NCI-H1048 (cell line): ENCODE data around the gene PYCR2.
"Not testable (repeated sequence)": the region's sequence is repeated elsewhere in the genome, so short reads cannot be mapped to it uniquely, and the experiment has no call there.

ENCODE experiments used
- DNase-seq: peaks from one replicate; lab custom pipeline; 2025; lab: John Stamatoyannopoulos, UW

PYCR2 gene

DNA sequence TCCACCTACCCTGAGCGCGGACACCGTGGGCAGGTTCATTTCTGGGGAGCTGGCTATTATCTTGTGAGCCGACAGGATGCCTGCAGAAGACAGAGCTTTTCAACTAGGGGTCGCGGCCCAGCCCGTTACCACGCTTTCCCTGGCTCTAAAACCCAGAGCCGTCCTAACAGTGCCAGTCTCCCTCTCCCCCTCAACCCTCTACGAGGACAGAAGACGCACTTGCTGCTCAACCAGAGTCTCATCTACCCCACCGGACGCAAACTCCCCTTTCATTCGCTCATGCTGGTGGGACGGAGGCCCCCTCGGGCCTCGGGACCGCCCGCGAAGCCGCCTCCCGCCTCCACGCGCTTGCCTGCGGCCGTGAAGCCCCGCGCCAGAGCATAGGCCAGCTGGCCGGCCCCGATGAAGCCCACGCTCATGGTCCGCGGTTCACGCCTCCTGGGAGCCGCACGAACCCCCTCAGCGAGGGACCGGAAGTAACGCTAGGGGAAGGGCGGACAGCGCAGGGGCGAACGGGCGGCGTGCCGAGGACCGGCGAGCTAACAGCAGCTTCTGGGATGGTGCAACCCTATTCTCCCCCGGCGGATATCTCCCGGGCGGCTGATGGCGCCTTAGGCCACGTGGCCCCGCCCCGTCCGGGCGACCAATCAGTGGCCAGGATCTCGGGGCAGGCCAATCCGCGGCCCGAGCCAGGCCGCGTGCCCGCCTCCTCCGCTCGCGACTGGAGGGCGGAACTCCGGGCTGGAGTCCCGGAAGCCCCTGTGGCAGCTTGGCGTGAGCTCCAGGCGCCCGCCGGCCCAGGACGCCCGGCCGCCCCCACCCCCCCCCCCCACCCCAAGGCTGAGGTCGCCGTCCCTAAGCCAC is at the start of gene PYCR2:
Gene PYCR2 (minus strand): TSS at position 559 of the 864 bp plus-strand sequence. CDS start 140 bp downstream, at position 419.
- peak; percentile 96 for DNase-seq

- DNase-seq: no peak
Observed at GRCh38 chr1:225973158-225973557, 49.1 kb upstream of the PYCR2 start.

GRCh38 chr1:225972344-225973152 is 48.5 kb upstream of the PYCR2 start:
- no peak for DNase-seq

DNA sequence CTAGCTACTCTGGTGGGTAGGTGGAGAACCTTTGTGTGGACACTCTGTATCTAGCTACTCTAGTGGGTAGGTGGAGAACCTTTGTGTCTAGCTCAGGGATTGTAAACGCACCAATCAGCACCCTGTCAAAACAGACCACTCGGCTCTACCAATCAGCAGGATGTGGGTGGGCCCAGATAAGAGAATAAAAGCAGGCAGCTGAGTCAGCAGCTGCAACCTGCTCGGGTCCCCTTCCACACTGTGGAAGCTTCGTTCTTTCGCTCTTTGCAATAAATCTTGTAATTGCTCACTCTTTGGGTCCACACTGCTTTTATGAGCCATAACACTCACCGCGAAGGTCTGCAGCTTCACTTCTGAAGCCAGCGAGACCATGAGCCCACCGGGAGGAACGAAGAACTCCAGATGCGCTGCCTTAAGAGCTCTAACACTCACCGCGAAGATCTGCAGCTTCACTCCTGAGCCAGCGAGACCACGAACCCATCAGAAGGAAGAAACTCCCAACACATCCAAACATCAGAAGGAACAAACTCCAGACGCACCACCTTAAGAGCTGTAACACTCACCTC is 46.6 kb upstream of the PYCR2 start:
- not testable (repeated sequence) for DNase-seq

DNA sequence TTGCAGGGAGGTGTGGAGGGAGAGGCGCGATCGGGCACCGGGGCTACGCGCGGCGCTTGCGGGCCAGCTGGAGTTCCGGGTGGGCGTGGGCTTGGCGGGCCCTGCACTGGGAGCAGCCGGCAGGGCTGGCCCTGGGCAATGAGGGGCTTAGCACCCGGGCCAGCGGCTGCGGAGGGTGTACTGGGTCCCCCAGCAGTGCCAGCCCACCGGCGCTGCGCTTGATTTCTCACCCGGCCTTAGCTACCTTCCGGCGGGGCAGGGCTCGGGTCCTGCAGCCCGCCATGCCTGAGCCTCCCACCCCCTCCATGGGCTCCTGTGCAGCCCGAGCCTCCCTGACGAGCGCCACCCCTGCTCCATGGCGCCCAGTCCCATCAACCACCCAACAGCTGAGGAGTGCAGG is 45.7 kb upstream of the PYCR2 start:
- not testable (repeated sequence) for DNase-seq

GRCh38 chr1:225965231-225965630 is 41.2 kb upstream of the PYCR2 start:
- no peak for DNase-seq

DNA sequence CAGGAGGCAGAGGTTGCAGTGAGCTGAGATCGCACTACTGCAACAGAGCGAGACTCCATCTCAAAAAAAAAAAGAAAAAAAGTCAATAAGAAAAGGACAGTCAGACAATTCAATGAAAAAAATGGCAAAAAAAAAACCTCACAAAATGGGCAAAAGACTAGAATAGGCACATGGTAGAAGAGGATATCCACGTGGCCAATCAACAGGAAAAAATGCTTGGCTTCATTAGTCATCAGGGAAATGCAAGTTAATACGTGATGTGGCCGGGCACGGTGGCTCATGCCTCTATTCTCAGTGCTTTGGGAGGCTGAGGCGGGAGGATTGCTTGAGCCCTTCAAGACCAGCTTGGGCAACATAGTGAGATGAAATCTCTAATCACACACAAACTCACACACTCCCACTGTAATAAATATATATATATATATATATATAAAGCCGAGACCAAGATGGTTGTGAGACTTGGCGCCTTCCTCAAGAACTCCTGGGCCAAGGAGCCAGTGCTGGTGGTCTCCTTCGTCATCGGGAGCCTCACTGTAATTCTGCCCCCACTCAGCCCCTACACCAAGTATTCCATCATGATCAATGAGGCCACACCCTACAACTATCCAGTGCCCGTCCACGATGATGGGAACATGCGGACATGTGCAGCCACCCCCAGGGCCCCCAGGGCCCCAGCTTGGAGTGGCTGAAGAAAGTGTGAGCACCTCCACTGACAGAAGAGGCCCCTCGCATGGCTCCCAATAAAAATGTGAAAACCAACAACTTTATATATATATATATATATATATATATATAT is 39.9 kb upstream of the PYCR2 start:
- DNase-seq: no peak

DNA sequence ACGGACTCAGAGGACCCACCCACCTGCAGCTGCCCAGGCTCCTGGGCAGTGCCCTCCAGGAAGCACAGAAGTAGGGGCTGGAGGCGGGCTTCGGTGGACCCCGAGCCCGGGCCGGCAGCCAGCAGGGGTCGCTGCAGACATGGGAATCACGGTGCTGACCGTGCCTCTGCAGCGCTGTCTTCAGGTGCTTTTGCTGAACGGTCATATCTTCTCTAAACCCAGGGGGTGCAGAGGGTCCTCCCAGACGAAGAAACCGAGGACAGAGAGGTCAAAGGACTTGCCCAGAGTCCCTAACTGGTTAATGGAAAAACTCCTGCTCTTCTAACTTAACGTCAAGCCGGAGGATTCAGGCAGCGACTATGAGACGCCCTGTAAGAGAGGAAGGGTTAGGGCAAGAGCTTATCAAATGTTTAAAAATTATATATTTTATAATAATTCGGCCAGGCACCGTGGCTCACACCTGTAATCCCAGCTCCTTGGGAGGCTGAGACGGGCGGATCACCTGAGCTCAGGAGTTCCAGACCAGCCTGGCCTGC is 38.5 kb upstream of the PYCR2 start:
- DNase-seq: no peak

DNA sequence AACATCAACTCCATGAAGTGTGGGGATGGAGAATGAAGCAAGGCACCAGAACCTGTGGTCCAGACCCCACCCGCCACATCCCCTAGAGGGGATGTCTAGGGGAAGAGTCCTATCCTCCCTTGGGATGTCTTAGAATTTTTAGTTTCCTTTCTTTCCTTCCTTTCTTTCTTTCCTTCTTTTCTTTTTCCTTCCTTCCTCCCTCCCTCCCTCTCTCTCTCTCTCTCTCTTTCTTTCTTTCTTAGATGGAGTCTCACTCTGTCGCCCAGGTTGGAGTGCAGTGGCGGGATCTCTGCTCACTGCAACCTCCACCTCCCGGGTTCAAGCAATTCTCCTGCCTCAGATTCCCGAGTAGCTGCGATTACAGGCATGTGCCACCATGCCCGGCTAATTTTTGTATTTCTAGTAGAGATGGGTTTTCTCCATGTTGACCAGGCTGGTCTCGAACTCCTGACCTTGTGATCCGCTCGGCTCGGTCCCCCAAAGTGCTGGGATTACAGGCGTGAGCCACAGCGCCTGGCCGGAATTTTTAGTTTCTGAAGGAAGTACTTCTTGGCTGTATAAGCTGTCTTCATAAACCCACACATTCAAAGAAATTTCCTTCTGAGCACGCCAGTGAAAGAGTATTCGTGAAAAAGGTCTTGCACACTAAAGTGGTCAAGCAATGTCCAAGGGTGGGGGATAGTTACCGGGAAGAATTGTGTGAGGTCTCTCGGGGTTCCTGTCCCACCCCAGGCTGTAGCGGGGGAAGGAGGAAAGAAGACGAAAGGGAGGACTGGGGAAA is 37.8 kb upstream of the PYCR2 start:
- DNase-seq: no peak

GRCh38 chr1:225958041-225958440 is 34.0 kb upstream of the PYCR2 start:
- DNase-seq: no peak

- no peak for DNase-seq
Observed at GRCh38 chr1:225954753-225955152, 30.7 kb upstream of the PYCR2 start.

GRCh38 chr1:225953315-225953714 is 29.3 kb upstream of the PYCR2 start:
- no peak for DNase-seq

DNA sequence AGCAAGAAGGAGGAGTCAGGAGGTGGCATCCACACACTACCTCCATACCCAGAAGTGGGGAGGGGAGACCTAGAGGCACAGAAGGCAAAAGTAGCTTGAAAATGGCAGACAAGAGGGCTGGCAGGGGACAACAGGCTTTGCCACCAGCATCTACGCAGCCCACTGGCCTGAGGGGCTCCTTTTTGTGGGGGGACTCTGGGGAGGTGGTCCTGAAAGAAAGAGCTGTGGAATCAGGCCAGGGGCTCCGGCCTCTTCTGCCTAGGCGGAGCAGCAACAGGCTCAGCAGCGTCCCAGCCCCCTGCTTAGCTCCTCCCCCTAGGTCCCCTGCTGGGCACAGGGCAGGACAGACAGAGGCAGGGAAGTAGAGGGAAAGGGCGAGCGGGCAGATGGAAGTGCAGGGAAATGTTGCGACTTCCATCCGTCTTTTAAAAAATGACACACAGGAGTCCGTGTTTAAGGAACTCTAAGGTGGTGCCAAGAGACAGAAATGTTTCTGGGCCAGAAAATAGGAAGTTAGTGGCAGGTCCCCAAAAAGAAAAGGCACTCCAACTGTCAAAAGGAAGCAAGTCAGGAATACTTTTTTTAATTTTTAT is 27.0 kb upstream of the PYCR2 start:
- no peak for DNase-seq

GRCh38 chr1:225949041-225949440 is 25.0 kb upstream of the PYCR2 start:
- DNase-seq: no peak

DNA sequence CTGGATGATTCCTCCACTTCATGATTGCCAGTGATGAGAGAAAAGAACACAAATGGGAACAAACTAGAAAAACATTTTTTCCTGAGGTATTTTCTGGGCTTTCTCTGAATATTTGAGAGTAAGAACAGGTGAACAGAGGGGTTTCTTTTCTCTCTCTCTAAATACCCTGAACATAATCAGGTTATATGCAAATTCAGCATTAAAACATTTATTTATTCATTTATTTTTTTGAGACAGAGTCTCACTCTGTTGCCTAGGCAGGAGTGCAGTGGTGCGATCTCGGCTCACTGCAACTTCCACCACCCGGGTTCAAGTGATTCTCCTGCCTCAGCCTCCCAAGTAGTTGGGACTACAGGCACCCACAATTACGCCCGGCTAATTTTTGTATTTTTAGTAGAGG is 22.8 kb upstream of the PYCR2 start:
- no peak for DNase-seq

- DNase-seq: no peak
Observed at GRCh38 chr1:225946082-225946620, 22.1 kb upstream of the PYCR2 start.

DNA sequence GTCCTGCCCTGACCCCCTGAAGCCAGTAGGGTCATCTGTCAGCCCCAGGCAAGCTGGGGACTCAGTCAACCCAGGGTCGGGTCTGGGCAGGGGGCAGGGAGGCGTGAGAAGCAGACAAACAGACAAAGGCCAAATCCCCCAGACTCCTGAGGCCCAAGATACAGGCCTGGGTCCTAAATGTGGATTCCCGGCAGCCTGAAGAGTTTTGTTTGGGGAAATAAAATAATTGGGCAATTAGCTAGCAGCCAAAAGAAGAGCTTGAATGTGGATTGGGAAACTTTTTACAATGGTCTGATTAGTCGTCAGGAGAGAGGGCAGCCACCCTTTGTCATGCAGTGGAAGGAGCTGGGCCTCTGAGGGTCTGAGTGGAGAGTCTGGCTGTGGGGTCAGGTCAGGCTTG is 21.5 kb upstream of the PYCR2 start:
- no peak for DNase-seq

- no peak for DNase-seq
Observed at GRCh38 chr1:225944951-225945350, 20.9 kb upstream of the PYCR2 start.

DNA sequence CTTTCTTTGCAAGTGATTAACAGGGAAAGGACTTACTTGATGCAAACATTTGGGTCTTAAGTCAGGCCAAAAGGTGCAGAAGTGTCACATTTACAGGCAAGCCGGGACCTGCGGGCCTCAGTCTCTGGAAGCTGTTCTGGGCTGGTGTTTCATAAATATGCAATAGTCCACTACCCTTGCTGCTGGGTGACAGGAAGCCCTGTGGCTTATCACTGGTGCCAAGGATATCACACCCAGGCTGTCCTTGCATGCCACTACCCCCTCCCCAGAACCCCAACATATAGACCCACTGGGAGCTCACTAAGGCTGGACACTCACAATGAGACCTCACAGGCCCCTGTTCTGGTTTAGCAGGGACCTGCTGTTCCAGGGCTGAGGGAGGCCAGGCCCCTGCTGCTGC is 20.3 kb upstream of the PYCR2 start:
- no peak for DNase-seq

GRCh38 chr1:225943582-225943981 is 19.5 kb upstream of the PYCR2 start:
- DNase-seq: no peak
